GM21515 (cell line): ENCODE data around the gene POLG.
"Not testable (repeated sequence)": the region's sequence is repeated elsewhere in the genome, so short reads cannot be mapped to it uniquely, and the experiment has no call there.

ENCODE experiments used
- ATAC-seq: cut with Tn5 transposase; IDR thresholded peaks from one replicate; pipeline ENCODE4 v1.9.1; 2021; ENCODE audit not compliant: unreplicated experiment

Gene POLG

GRCh38 chr15:89291934-89292438 is 42.6 kb downstream of the POLG start:
- ATAC-seq, result no peak

- ATAC-seq, result no peak
Observed at GRCh38 chr15:89283201-89283600, 51.4 kb downstream of the POLG start.

- ATAC-seq, result no peak
Observed at GRCh38 chr15:89282631-89283030, 52.0 kb downstream of the POLG start.

GRCh38 chr15:89278307-89278706 is 56.3 kb downstream of the POLG start:
- no peak for ATAC-seq

GRCh38 chr15:89277281-89277680 is 57.3 kb downstream of the POLG start:
- ATAC-seq, result not testable (repeated sequence)
